Transverse colon (tissue), 4 donors: ENCODE data around the gene NPC1. TPM values are rescaled to one million over a fixed set of nuclear protein-coding genes. Genes with fewer than 3 reads are reported as not detected.

Experiments used
- DNase-seq: peaks from one replicate; pipeline ENCODE4 v3.0.0-alpha.2; 2019
- H3K27ac ChIP-seq, 4 donors: fragments of 200-600 bp; sonication (generic); 2 replicates each; pipeline ENCODE4 v1.5.1; 2016 to 2018; ENCODE audit warnings: inconsistent platforms in 4 of 4
- H3K27me3 ChIP-seq: fragments of 200-600 bp; sonication (generic); 2 replicates; pipeline ENCODE4 v1.5.1; 2017; ENCODE audit warnings: inconsistent platforms
- H3K36me3 ChIP-seq, 4 donors: fragments of 200-600 bp; sonication (generic); 2 replicates each; pipeline ENCODE4 v1.5.1; 2017 to 2019; ENCODE audit warnings: inconsistent platforms in 4 of 4
- H3K4me1 ChIP-seq, 4 donors: fragments of 200-600 bp; sonication (generic); 2 replicates each; pipeline ENCODE4 v1.5.1; 2017 to 2020; ENCODE audit warnings: inconsistent platforms in 4 of 4
- H3K4me3 ChIP-seq, 4 donors: fragments of 200-600 bp; sonication (generic); 1 replicate in 1 of 4; 2 replicates in 3 of 4; pipeline versions ENCODE4 v1.5.1 to v1.6.1; 2017 to 2019; ENCODE audit warnings: inconsistent platforms in 4 of 4
- H3K9me3 ChIP-seq, 2 donors: fragments of 200-600 bp; sonication (generic); 2 replicates each; pipeline ENCODE4 v1.5.1; 2017 to 2019; ENCODE audit warnings: inconsistent platforms in 2 of 2
- CTCF ChIP-seq, 5 experiments: fragments of 200-600 bp in 3 of 5; fragments of 450-650 bp in 2 of 5; sonication (generic) in 3 of 5; IDR thresholded peaks; 1 replicate in 2 of 5; 2 replicates in 3 of 5; pipeline ENCODE4 v1.5.1; 2016 to 2017; ENCODE audit warnings: antibody characterized with exemption in 5 of 5, inconsistent platforms in 3 of 5, mild to moderate bottlenecking in 2 of 5, moderate library complexity in 1 of 5
- EP300 ChIP-seq: sonication (generic); formaldehyde crosslinking; IDR thresholded peaks from one replicate; pipeline ENCODE4 v1.6.1; 2017; ENCODE audit warnings: antibody characterized with exemption, low read depth
- POLR2A ChIP-seq: fragments of 450-650 bp; IDR thresholded peaks from one replicate; pipeline ENCODE4 v1.6.1; 2016; ENCODE audit warnings: antibody characterized with exemption, mild to moderate bottlenecking, moderate library complexity
- POLR2AphosphoS5 ChIP-seq, 3 donors: sonication (generic); formaldehyde crosslinking; IDR thresholded peaks; one replicate each; pipeline ENCODE4 v1.6.1; 2016; ENCODE audit warnings: antibody characterized with exemption in 3 of 3
- WGBS, 2 donors: methylation state at CpG; one replicate each; pipeline ENCODE4 v1.1.5; 2018; ENCODE audit warnings: low coverage in 1 of 2; 5-methylcytosine and 5-hydroxymethylcytosine counted together
- in situ Hi-C, 4 donors: fragments of 200-750 bp; cut with MboI; loops; one replicate each; pipeline versions ENCODE4 v1.15.0 to v1.15.1; 2017; ENCODE audit warnings: low sequenced_read_pairs in 3 of 4, low pct_ligation_motif_present in 1 of 4, low pct_unique_long_range_greater_than_20kb in 1 of 4
- intact Hi-C: fragments of 100-400 bp; cut with DNase I; formaldehyde crosslinking; loops from one replicate; pipeline ENCODE4 v1.15.1; 2023; ENCODE audit warnings: low total_unique reads
- total RNA-seq, 4 donors: library from RNA; depleted of rRNA; stranded (reverse); fragments of >200 nt; gene quantifications; one replicate each; pipeline ENCODE4 v1.1.0, GENCODE V29; 2016

Gene NPC1
- total RNA-seq, 4 donors from 2014 or later, result 33.6 to 96.1 (median 49.7) TPM

- peak; percentile 17 for DNase-seq
- 1% methylated on average over 41 of the region's 41 CpGs; no CpG with 5 or more reads in 1 of the 2 donors for WGBS, 2 donors
These were observed 33.1 kb upstream of the NPC1 start for GRCh38 chr18:23619388-23619881.

GRCh38 chr18:23618862-23619387 lies 32.6 kb upstream of the NPC1 start:
- H3K9me3 ChIP-seq, result no peaks in the 10 kb centered on the region
- H3K27me3 ChIP-seq, result peaks cover 32% of the 10 kb centered on the region
- DNase-seq, result no peak
- 48 to 81% methylated on average over 7 to 13 of the region's 18 CpGs for WGBS, 2 donors
- H3K27ac ChIP-seq, result peak overlapping the region in 3 of 4 donors; percentile 8 to 44 (median 21)
- in situ Hi-C loops (loop anchor here in 3 of 4 donors (25.0 kb wide), 2 partner anchors 193 to 293 kb away; no protein-coding TSS in a partner anchor), intact Hi-C loops (no loop called here)
- H3K36me3 ChIP-seq, result no peaks in the 10 kb centered on the region
- TF ChIP-seq POLR2AphosphoS5 (IDR thresholded peaks at IDR 0.05) (no peak), CTCF (IDR thresholded peaks at IDR 0.05) (no peak), EP300 (no peak), POLR2A (no peak)
- H3K4me1 ChIP-seq, result peaks cover 0 to 24% (median 16%) of the 10 kb centered on the region in 4 donors
- H3K4me3 ChIP-seq, result peak overlapping the region in 3 of 4 donors; percentile 16 to 52 (median 35)

More at GRCh38 chr18:23619388-23619881, 33.1 kb upstream of the NPC1 start:
- intact Hi-C loops, result no loop called here
- no peaks in the 10 kb centered on the region for H3K9me3 ChIP-seq
- peak overlapping the region in 3 of 4 donors; percentile 16 to 52 (median 35) for H3K4me3 ChIP-seq
- H3K27me3 ChIP-seq, result peaks cover 32% of the 10 kb centered on the region
- TF ChIP-seq POLR2A (no peak), EP300 (no peak), CTCF (IDR thresholded peaks at IDR 0.05) (no peak), POLR2AphosphoS5 (IDR thresholded peaks at IDR 0.05) (no peak)
- peak overlapping the region in 3 of 4 donors; percentile 8 to 44 (median 21) for H3K27ac ChIP-seq
- in situ Hi-C loops, result loop anchor here in 3 of 4 donors (25.0 kb wide), 2 partner anchors 193 to 293 kb away; no protein-coding TSS in a partner anchor
- no peaks in the 10 kb centered on the region for H3K36me3 ChIP-seq
- H3K4me1 ChIP-seq, result peaks cover 0 to 24% (median 16%) of the 10 kb centered on the region in 4 donors

- Histone ChIP-seq H3K27me3 (peaks cover 32% of the 10 kb centered on the region), H3K4me1 (peaks cover 0 to 24% (median 16%) of the 10 kb centered on the region in 4 donors), H3K27ac (no peak overlapping the region), H3K4me3 (no peak overlapping the region), H3K9me3 (no peaks in the 10 kb centered on the region), H3K36me3 (no peaks in the 10 kb centered on the region)
- no peak for DNase-seq
- no peak for TF ChIP-seq EP300
- TF ChIP-seq POLR2AphosphoS5 (IDR thresholded peaks at IDR 0.05), result no peak
- TF ChIP-seq POLR2A, result no peak
- no peak for TF ChIP-seq CTCF (IDR thresholded peaks at IDR 0.05)
- intact Hi-C loops (no loop called here), in situ Hi-C loops (loop anchor here in 3 of 4 donors (25.0 kb wide), 2 partner anchors 195 to 295 kb away; no protein-coding TSS in a partner anchor)
- 38 to 42% methylated on average over 4 of the region's 4 CpGs for WGBS, 2 donors
These were observed 31.2 kb upstream of the NPC1 start for GRCh38 chr18:23617412-23618014.

- in situ Hi-C loops (loop anchor here in 3 of 4 donors (25.0 kb wide), 2 partner anchors 196 to 296 kb away; no protein-coding TSS in a partner anchor), intact Hi-C loops (no loop called here)
- H3K36me3 ChIP-seq, result no peaks in the 10 kb centered on the region
- H3K4me3 ChIP-seq, result no peak overlapping the region
- TF ChIP-seq POLR2AphosphoS5 (IDR thresholded peaks at IDR 0.05) (no peak), EP300 (no peak), POLR2A (no peak)
- peaks cover 25% of the 10 kb centered on the region for H3K27me3 ChIP-seq
- H3K9me3 ChIP-seq, result no peaks in the 10 kb centered on the region
- no peak overlapping the region for H3K27ac ChIP-seq
- peaks cover 0 to 24% (median 16%) of the 10 kb centered on the region in 4 donors for H3K4me1 ChIP-seq
- DNase-seq, result no peak
- WGBS, 2 donors, result 80 to 85% methylated on average over 2 of the region's 2 CpGs
These were observed 30.0 kb upstream of the NPC1 start for GRCh38 chr18:23616258-23616657.
